Measurements from ENCODE around the gene PAPOLA.
A peak's percentile ranks its signal among the peaks of the same experiment; 100 is the strongest.

The PAPOLA gene

GRCh38 chr14:96583569-96584041, 81.4 kb downstream of the PAPOLA start:
- intact Hi-C loops (cut with DNase I), result no loop called here
- DNase-seq, result peak in 3 of 10 donors; percentile 5 to 63 (median 47)

- intact Hi-C loops (cut with DNase I), result no loop called here
- peak in 5 of 10 donors; percentile 16 to 88 (median 33) for DNase-seq
Measured at GRCh38 chr14:96584199-96584906, 82.2 kb downstream of the PAPOLA start.

- peak in 2 of 10 donors; percentile 57 to 64 for DNase-seq
- intact Hi-C loops (cut with DNase I), result no loop called here
Measured at GRCh38 chr14:96584907-96585671, 82.9 kb downstream of the PAPOLA start.

- intact Hi-C loops (cut with DNase I), result no loop called here
- DNase-seq, result peak in 1 of 10 donors; percentile 18
Measured at GRCh38 chr14:96585672-96586013, 83.5 kb downstream of the PAPOLA start.

GRCh38 chr14:96586056-96586455, 83.9 kb downstream of the PAPOLA start:
- DNase-seq, result peak in 2 of 10 donors; percentile 20 to 53
- intact Hi-C loops (cut with DNase I), result no loop called here

GRCh38 chr14:96586921-96587822, 85.0 kb downstream of the PAPOLA start:
- DNase-seq, result peak in 2 of 10 donors; percentile 47 to 58
- intact Hi-C loops (cut with DNase I), result no loop called here

- intact Hi-C loops (cut with DNase I), result no loop called here
- DNase-seq, result peak in 1 of 10 donors; percentile 20
Measured at GRCh38 chr14:96587823-96588385, 85.7 kb downstream of the PAPOLA start.

- intact Hi-C loops (cut with DNase I), result no loop called here
- DNase-seq, result peak in 3 of 10 donors; percentile 35 to 52 (median 37)
Measured at GRCh38 chr14:96588410-96589257, 86.5 kb downstream of the PAPOLA start.

- intact Hi-C loops (cut with DNase I), result no loop called here
- peak in 2 of 10 donors; percentile 24 to 43 for DNase-seq
Measured at GRCh38 chr14:96589577-96589976, 87.4 kb downstream of the PAPOLA start.

- intact Hi-C loops (cut with DNase I), result no loop called here
- peak in 2 of 10 donors; percentile 8 to 23 for DNase-seq
Measured at GRCh38 chr14:96590190-96590864, 88.1 kb downstream of the PAPOLA start.

- peak in 8 of 10 donors; percentile 42 to 94 (median 54) for DNase-seq
- intact Hi-C loops (cut with DNase I), result no loop called here
Measured at GRCh38 chr14:96592591-96593386, 90.6 kb downstream of the PAPOLA start.

- DNase-seq, result peak in 2 of 10 donors; percentile 37 to 46
- intact Hi-C loops (cut with DNase I), result no loop called here
Measured at GRCh38 chr14:96594961-96595360, 92.8 kb downstream of the PAPOLA start.

GRCh38 chr14:96597680-96598079, 95.5 kb downstream of the PAPOLA start:
- intact Hi-C loops (cut with DNase I), result no loop called here
- peak in 3 of 10 donors; percentile 24 to 71 (median 64) for DNase-seq

- intact Hi-C loops (cut with DNase I), result no loop called here
- DNase-seq, result peak in 3 of 10 donors; percentile 33 to 71 (median 68)
Measured at GRCh38 chr14:96598332-96598928, 96.2 kb downstream of the PAPOLA start.

- intact Hi-C loops (cut with DNase I), result no loop called here
- DNase-seq, result peak in 3 of 10 donors; percentile 40 to 66 (median 61)
Measured at GRCh38 chr14:96599076-96599475, 96.9 kb downstream of the PAPOLA start.

GRCh38 chr14:96602186-96602585, 100.0 kb downstream of the PAPOLA start:
- no peak for DNase-seq
- intact Hi-C loops (cut with DNase I), result no loop called here
